Kidney epithelial cell (primary cell): ENCODE results near the gene ADGRF1. TPM values are rescaled to one million over a fixed set of nuclear protein-coding genes. Genes with fewer than 3 reads are reported as not detected.

Experiments used
- DNase-seq: peaks from one replicate; pipeline ENCODE4 v3.0.0-alpha.2; 2010; ENCODE audit warnings: low read depth
- H3K27me3 ChIP-seq: 2 replicates; pipeline ENCODE4 v1.6.0; 2011; ENCODE audit warnings: low read length; ENCODE audit not compliant: control insufficient read depth, insufficient read depth
- H3K36me3 ChIP-seq: 2 replicates; pipeline ENCODE4 v1.5.1; 2011; ENCODE audit warnings: low read length; ENCODE audit not compliant: control insufficient read depth, insufficient read depth
- H3K4me3 ChIP-seq: 2 replicates; pipeline ENCODE4 v1.5.1; 2011; ENCODE audit warnings: low read depth, mild to moderate bottlenecking, control low read depth, low read length
- total RNA-seq: library from RNA; depleted of rRNA; stranded (reverse); fragments of >200 nt; gene quantifications from 2 replicates; pipeline ENCODE4 v1.2.3, GENCODE V29; 2015
- TF ChIP-seq, protein P1 (sequence below): IDR thresholded peaks from 2 replicates; pipeline ENCODE4 v1.5.1; 2011; ENCODE audit warnings: mild to moderate bottlenecking, moderate library complexity, low read length, control low read depth, inconsistent platforms; ENCODE audit not compliant: insufficient read depth, poor library complexity, severe bottlenecking

ADGRF1 gene
- total RNA-seq, 1 donor from 2014 or later, result 5.3 TPM

DNA sequence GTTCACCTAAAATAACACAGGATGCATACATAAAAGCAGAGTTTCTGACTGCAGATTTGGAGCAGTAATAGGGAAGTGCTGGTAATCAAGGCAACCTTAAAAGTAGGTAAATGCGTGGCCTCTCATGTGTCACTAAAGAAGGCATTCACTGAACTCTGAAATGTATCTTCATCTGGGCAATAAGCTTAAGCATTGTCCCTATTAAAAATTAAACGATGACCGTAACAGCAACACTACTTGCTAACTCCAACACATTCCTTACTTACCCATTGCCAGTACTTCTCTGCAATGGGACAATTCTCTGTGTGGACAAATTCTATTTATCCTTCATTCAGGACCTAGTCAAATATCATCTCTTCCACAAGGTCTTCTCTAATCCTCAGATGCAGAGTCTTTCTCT lies 19.9 kb downstream of the ADGRF1 start:
- no peaks in the 10 kb centered on the region for H3K36me3 ChIP-seq
- TF ChIP-seq, protein P1, sequence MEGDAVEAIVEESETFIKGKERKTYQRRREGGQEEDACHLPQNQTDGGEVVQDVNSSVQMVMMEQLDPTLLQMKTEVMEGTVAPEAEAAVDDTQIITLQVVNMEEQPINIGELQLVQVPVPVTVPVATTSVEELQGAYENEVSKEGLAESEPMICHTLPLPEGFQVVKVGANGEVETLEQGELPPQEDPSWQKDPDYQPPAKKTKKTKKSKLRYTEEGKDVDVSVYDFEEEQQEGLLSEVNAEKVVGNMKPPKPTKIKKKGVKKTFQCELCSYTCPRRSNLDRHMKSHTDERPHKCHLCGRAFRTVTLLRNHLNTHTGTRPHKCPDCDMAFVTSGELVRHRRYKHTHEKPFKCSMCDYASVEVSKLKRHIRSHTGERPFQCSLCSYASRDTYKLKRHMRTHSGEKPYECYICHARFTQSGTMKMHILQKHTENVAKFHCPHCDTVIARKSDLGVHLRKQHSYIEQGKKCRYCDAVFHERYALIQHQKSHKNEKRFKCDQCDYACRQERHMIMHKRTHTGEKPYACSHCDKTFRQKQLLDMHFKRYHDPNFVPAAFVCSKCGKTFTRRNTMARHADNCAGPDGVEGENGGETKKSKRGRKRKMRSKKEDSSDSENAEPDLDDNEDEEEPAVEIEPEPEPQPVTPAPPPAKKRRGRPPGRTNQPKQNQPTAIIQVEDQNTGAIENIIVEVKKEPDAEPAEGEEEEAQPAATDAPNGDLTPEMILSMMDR, result no peak
- H3K4me3 ChIP-seq, result no peak overlapping the region
- H3K27me3 ChIP-seq, result no peaks in the 10 kb centered on the region
- no peak for DNase-seq

DNA sequence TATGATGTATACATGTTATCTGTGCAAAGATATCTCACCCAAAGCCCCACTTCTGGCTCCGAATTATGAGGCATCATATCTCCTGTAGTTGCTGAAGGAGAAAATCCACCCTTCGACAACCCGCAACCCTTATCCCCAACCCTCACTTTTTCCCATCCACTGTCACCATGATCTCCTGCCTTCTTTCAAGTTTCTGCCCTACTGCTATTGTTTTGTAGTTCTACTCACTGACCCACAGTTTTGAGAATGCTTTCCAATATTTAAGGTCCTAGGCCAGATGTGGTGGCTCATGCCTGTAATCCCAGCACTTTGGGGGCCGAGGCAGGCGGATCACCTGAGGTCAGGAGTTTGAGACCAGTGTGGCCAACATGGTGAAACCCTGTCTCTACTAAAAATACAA lies 22.2 kb downstream of the ADGRF1 start:
- no peak for DNase-seq
- no peak overlapping the region for H3K4me3 ChIP-seq
- H3K27me3 ChIP-seq, result no peaks in the 10 kb centered on the region
- no peaks in the 10 kb centered on the region for H3K36me3 ChIP-seq
- TF ChIP-seq, protein P1, result no peak

DNA sequence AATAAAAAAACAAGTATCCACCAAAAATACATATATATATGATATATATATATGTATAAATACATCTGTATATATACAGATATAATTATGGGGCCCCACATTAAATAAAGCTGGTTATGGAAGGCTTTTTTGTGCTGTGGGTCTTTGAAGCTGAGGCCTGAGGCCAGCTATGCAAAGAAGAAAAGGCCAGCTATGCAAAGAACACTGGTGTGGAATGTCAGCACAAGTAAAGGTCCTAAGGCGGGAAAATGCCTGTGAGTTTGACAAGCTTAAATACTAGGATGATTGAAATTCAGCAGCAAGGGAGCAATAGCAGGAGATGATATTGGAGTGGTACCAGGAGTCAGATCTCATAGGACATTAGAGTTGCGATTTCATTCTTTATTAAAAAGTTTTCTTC lies 25.2 kb downstream of the ADGRF1 start:
- no peak for DNase-seq
- H3K36me3 ChIP-seq, result no peaks in the 10 kb centered on the region
- TF ChIP-seq, protein P1, result no peak
- no peak overlapping the region for H3K4me3 ChIP-seq
- no peaks in the 10 kb centered on the region for H3K27me3 ChIP-seq

DNA sequence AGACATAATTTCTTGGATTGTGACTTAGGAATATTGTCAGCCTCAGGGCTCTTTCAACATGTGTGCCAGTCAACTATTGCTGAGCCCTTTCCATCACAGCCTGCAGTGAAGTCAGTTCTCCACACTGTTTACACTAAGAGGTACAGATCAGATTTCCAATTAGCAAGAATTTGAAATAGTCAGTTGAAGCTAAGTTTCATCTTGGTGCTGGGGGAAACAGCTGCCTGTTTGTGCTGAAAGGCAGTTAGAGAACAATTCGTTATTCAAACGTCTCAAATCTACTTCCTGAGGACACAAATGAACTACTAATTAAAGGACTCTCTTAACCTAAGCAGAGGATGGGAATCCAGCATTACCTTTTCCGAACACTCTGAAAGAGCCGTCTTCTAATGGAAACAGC lies 25.9 kb downstream of the ADGRF1 start:
- Histone ChIP-seq H3K4me3 (no peak overlapping the region), H3K36me3 (no peaks in the 10 kb centered on the region), H3K27me3 (no peaks in the 10 kb centered on the region)
- DNase-seq, result no peak
- TF ChIP-seq, protein P1, result no peak

DNA sequence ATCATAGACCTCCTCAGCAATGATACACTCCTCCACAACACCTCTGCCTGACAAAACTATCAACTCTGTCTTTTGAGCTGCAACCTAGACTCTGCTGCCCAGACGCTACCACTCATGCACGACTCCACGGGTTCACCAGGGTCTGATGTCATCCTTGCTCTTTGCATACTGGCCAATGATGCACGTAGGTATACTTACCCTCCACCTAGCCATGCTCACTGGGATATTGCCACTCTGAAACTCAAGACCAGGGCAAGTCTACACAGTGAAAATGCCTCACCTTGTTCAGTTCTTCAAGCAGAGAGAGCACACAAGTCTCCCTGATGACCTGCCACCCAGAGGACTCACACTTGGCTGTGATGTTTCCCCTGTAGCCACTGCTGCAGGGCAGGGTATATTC lies 27.7 kb downstream of the ADGRF1 start:
- Histone ChIP-seq H3K27me3 (no peaks in the 10 kb centered on the region), H3K36me3 (no peaks in the 10 kb centered on the region), H3K4me3 (no peak overlapping the region)
- TF ChIP-seq, protein P1, result no peak
- DNase-seq, result no peak

DNA sequence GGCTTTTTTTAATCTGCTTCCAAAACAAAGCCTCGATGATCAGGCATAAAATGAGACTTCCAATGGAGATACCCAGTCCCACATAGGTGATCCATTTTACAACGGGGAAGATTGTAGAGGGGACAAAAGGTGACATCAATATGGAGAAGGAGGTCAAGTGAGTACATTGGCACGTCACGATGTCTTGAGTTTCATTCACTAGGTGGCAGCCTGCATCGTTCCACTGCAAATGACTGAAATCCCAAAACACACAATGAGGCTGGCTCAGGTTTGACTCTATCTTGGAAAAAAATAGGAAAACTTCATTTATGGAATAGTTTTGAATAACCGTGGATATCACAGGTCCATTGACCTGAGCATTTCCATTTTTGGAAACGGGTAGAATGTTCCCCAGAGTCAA lies 32.5 kb downstream of the ADGRF1 start:
- H3K27me3 ChIP-seq, result no peaks in the 10 kb centered on the region
- no peaks in the 10 kb centered on the region for H3K36me3 ChIP-seq
- H3K4me3 ChIP-seq, result no peak overlapping the region
- TF ChIP-seq, protein P1, result no peak
- no peak for DNase-seq
